Iris pigment epithelial cell (primary cell): Measurements from ENCODE around the gene ADAT1.

Source experiments
- DNase-seq: peaks from one replicate; pipeline ENCODE4 v3.0.0-alpha.2; 2011; ENCODE audit warnings: low read depth

ADAT1 gene

DNA sequence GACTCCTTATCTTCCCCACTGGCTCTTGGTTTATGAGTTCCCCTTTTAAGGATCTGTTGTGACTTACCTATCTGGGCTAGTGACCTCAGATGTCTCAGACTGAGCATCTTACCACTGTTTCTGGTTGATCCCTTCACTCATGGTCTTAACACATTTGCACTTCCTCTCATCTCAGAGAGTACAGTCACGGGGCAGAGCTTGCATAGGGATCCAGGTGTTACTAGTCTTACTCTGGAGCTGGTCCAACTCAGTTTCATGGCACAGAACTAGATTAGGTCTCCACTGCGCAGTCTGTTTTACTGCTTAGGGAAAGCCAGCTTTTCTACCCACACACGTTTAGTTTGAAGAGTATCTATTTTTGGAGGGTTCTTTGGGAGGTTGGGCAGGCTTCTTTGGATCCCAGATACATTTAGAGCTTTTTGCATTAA, 46.7 kb downstream of the ADAT1 start:
- DNase-seq = no peak

DNA sequence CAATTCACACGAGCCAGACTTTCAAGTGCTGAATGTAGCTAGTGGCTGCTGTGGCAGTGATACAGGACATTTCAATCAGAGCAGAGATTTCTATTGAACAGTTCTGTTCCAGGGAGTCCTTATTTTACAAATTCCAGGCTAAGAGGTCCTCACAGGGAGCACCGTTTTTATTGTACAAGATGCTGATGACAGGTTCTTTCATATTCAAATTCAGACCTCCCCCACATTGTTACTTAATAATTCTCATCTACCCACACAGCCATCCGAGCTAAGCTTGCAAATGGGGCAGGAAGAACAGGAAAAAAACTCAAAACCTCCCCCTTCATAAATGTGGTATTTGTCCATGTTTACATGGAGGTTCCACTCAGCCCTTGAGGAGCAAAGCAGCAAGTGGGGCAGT, 47.1 kb downstream of the ADAT1 start:
- DNase-seq = no peak

GRCh38 chr16:75573955-75574354, 49.1 kb downstream of the ADAT1 start:
- DNase-seq = no peak

DNA sequence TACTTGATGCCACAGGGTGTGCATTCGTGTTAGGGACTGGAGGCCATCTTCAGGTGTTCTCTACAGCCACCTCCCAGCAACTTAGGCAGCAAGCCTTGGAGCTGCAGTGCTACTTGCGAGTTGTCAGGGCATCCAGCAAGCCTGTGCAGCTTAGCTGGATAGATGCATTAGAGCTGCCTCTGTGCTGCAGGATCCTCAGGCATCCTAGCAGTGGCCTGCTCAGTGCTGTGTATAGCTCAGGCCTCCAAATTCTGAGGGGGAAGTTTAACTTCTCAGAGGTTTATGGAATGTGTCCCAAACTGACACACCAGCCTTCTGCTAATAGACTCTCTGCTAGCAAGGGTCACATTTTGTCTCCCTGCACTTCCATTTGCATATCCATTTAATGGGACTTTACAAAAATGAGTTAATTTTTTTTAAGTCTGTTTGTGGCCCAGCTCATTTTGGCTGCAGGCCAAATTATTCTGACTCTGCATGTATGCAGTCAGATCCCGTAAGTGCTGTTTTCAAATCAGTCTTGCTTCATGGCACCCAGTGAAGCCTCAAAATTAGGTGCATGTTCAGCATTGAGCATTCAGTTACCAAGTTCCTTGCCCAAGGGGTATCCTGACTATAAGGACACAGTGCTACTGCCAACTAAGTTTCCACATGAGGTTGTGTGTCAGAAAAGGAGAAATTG, 50.1 kb downstream of the ADAT1 start:
- peak; percentile 24 for DNase-seq

GRCh38 chr16:75570396-75571065, 52.5 kb downstream of the ADAT1 start:
- no peak for DNase-seq

GRCh38 chr16:75567911-75568310, 55.2 kb downstream of the ADAT1 start:
- no peak for DNase-seq

- peak; percentile 15 for DNase-seq
Measured at GRCh38 chr16:75566758-75567255, 56.3 kb downstream of the ADAT1 start.

DNA sequence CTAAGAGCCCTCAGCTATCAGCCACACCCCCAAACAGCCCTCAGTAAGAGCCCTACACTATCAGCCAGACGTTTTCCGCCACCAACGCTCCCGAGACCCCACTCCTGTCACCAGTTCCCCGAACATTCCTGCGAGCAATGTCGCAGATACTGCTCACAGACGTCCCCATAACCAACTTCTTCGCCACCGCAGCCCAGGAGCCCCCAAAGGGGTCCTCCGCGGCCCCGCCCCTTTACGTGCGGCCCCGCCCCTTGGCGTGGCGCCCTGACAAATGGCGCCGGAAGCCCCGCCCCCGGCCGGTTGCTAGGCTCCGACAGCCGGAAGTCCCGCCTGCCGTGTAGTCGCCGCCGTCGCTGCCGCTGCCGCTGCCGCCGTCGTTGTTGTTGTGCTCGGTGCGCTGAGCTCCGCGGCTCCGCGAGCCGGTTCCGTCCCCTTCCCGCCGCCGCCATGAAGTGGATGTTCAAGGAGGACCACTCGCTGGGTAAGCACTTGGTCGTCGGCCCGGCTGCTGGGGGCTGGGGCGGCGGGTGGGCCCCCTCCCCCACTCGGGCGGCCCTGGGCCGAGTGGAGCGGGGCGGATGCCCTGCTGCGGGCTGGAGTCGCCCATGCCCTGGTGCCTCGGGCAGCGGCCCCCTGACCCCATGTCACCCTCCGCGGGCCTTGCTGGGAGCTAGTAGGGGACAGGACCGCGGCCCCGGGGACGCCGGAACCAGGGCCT, 56.9 kb downstream of the ADAT1 start, which contains the start of gene GABARAPL2:
TSS of gene GABARAPL2 (plus strand) at position 340 of the 718 bp plus-strand sequence. CDS start at position 448, 108 bp downstream.
- peak; percentile 69 for DNase-seq

- DNase-seq = no peak
Measured at GRCh38 chr16:75565640-75566039, 57.4 kb downstream of the ADAT1 start.

DNA sequence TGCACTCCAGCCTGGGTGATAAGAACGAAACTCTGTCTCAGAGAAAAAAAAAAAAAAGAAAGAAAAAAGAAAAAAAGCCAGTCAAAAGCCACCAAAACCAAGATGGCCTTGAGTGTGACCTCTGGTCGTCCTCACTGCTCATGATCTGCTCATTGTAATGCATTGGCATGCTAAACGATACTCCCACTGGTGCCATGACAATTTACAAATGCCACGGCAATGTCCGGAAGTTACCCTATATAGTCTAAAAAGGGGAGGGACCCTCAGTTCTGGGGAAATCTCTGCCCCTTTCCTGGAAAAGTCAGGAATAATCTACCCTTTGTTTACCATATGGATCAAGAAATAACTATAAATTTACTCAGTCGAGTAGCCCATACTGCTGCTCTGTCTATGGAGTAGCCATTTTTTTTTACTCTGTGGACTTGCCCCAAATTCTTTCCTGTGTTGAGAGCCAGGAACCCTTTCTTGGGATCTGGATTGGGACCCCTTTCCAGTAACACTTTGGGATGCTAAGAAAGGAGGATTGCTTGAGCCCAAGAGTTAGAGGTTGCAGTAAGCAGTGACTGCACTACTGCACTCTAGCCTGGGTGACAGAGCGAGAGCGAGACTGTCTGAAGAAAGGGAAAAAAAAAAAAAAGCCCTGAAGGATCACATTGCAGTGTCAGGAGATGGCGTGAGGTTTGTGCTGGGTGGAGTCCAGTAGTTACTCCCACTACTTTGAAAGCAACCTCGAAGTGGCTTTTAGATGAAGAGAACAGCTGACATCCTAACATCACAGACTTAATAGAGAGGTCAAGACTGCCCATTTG, 63.3 kb downstream of the ADAT1 start:
- peak; percentile 78 for DNase-seq

DNA sequence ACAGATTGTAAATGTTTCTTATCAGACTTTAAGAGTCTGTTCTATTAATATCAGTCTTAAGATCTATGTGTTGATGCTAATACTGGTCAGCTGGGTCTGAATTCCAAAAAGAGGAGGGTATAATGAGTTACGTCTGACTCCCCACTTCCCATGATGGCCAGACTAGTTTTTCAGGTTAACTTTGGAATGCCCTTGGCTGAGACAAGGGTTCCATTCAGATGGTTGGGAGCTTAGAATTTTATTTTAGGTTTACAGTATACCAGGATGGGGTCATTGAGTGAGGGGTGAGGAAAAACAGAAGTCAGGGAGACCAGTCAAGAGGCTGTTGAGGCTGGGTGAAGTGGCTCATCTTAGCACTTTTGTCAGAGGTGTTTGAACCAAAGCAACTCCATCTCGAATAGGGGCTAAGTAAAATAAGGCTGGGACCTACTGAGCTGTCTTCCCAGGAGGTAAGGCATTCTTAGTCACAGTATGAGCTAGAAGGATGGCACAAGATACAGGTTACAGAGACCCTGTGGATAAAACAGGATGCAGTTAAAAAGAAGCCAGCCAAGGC, 64.2 kb downstream of the ADAT1 start:
- no peak for DNase-seq

GRCh38 chr16:75556431-75556950, 66.6 kb downstream of the ADAT1 start:
- DNase-seq = no peak

DNA sequence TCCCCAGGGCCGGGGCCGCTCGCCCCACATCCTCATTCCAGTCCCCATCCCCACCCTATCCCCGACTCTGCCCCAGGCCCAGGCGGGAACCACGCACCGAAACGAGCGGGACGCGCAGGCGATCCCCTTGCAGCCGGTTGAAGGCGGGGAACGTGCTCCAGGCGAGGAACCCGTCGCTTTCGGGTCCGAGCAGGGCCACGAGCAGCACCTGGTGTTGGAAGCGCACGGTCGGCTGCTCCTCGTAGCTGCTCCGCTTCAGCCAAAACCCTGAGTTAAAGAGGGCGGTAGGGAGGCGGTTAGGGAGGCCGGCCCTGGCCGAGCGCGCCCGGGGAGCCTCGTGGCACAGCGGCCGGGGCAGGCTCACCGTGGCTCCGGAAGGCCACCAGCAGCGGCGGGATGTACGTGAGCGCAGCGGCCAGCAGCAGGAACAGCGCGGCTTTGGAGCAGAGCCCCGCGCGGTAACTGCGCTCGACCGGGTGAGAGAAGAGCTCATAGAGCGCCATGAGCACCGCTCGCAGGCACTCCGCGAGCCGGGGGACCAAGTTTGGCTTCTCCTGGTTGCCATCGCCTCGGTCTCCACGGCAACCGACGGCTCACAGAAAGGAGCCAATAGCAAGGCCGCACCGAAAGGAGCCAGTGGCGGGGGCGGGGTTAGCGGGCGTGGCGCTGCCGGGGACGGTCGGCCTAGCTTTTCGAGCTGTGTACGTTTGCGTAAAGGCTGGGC, 67.2 kb downstream of the ADAT1 start, which contains the start of gene TMEM231:
TSS of gene TMEM231 (minus strand) at position 546 of the 724 bp plus-strand sequence. CDS start at position 503, 43 bp downstream.
- peak; percentile 95 for DNase-seq

- DNase-seq = peak; percentile 90
Measured at GRCh38 chr16:75555213-75555706, 67.8 kb downstream of the ADAT1 start.

DNA sequence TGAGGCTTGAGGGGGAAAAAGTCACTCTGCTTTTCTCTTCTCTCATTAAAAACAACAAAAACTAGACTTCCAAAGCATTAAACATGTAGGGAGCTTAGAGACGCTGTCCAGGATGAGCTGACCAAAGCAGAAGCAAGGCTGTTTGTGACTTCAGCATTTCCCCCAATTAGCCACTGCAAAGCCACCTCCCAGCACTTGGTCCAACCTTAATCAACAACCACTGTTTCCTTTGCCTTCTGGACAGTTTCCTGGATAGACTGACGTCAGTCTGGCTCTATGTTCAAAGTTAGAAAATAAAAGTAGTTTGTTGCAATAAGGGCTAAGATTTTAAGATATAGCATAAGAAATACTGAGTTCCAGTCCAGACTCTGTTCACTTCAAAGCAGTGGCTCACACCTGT, 70.1 kb downstream of the ADAT1 start:
- DNase-seq = no peak

GRCh38 chr16:75550211-75550662, 72.8 kb downstream of the ADAT1 start:
- peak; percentile 73 for DNase-seq
